ENCODE data around the gene COMMD1.
"Not testable (repeated sequence)": the region's sequence is repeated elsewhere in the genome, so short reads cannot be mapped to it uniquely, and the experiment has no call there.

COMMD1 gene

DNA sequence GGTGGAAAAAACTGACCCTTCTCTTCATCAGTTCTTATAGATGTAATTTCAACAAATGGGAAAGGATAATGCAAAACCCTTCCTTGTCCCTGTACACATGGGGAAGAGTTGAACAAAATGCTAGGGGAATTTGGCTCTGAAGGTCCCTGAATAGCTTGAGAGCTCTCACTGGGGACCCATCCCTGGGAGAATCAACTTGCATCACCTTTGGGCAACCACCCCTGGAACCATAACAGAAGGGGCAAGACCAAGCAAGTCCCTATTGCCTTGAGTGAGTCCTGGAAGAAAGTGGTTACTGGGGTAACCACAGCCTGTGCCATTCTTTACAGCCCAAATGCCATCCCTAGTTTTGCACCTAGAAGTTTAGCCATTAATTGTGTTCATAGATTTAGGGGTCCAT is 238.2 kb downstream of the COMMD1 start:
- no peak for DNase-seq

DNA sequence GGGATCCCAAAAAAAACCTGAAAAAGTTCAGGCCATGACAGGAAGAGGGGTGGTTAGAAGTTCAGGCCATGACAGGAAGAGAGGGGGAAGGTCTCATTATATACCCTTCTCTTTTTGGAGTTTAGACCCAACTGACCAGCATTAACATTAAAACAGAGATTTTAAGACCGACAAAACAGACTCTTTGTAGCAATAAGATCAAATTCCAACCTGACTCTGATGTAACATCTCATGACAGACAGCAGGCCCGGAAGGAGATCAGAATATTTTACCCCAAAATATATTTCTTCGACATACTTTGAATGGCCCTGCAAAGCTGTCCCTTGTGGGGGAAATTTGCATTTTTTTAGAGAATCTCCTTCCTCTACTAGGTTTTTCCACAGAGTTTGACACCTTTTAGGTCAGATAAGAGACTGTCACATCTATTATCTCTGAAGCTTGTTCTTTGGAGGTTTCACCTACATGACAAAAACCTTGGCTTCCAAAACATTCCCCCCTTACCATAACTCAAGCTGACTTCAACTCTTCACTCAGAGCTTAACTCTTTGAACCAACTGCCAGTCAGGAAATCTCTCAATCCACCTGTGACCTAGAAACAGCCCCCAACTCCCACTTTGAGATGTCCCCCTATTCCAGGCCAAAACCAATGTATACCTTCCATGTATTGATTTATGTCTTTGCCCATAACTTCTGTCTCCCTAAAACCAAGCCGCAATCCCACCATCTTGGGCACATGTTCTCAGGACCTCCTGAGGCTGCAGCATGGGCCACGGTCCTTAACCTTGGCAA is 239.4 kb downstream of the COMMD1 start:
- no peak for DNase-seq

GRCh38 chr2:62145478-62146100 is 240.1 kb downstream of the COMMD1 start:
- peak; percentile 28 for DNase-seq

DNA sequence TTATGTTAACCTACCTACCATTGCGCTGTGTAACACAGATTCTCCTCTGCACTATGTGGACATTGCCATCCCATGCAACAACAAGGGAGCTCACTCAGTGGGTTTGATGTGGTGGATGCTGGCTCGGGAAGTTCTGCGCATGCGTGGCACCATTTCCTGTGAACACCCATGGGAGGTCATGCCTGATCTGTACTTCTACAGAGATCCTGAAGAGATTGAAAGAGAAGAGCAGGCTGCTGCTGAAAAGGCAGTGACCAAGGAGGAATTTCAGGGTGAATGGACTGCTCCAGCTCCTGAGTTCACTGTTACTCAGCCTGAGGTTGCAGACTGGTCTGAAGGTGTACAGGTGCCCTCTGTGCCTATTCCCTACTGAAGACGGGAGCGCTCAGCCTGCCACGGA is 241.3 kb downstream of the COMMD1 start:
- DNase-seq = not testable (repeated sequence)

DNA sequence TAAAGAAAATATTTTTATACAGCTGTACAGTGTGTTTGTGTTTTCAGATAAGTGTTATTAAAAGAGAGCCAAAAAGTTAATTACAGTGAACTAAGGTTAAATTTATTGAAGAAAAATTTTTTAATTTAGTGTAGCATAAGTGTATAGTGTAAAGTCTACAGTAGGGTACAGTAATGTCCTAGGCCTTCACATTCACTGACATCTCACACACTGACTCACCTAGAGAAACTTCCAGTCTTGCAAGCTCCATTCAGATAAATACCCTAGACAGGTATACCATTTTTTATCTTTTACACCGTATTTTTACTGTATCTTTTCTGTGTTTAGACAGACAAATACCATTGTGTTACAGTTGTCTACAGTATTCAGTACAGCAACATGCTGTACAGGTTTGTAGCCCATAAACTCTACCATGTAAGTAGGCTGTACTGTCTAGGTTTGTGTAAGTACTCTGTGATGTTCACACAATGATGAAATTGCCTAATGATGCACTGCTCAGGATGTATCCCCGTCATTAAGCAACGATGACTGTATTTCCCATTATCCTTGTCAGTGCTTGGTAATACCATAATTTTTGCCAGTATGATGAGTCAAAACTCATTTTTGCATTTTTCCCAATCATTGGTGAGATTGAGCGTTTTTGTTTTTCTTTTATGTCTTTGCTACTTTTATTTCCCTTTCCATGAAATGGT is 242.3 kb downstream of the COMMD1 start:
- DNase-seq = peak; percentile 82

- peak; percentile 44 for DNase-seq
Measured at GRCh38 chr2:62149708-62150107, 244.2 kb downstream of the COMMD1 start.

GRCh38 chr2:62150597-62151305 is 245.3 kb downstream of the COMMD1 start:
- peak; percentile 8 for DNase-seq

- DNase-seq = no peak
Measured at GRCh38 chr2:62151306-62151638, 245.8 kb downstream of the COMMD1 start.

DNA sequence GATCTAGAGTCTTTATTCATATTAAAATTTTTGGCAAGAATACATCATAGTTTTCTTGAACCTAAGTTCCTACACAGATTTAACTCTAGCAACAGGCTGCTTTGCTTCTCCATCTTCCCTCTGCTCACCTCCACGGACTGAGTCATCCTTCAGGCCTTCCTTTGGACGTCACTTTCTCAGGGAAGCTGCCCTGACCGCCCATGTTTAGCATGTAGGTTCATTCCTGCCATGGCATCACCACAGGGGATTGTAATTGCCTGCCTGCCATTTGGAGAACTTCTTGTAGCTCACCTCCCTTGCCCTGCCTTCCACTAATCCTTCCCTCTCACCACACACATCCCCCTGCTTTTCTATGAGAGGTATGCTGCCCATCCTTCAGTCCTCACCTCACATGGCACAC is 246.5 kb downstream of the COMMD1 start:
- no peak for DNase-seq

DNA sequence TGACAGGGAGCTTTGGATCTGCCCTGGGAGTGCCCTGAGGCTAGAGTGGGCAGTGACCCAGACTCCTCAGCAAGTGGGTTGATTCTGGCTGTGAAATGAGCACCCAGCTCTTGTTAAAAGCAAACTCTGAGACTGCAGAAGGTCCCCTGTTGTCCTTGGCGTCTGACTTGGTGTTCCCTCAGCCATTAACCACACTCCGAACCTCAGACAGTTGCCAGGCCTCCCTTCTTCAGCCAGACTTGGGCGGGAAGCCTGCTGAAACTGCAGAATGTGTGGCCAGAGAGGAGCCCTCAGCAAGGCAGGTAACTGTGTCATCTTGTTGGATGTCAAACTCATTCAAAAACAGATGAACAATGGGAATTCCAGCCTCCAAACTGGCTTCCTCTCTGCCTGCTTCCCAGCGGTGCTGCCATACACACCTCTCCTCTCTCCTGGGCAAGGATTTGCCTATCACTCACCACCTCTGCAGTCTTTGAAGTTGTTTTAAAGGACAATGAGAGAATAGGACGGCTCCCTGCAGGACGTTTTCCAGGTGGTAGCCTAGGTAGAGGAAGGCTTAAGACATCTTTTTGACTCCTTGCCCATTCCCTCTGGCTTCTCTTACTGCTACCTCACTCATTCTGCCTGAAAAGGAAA is 251.5 kb downstream of the COMMD1 start:
- no peak for DNase-seq

- DNase-seq = no peak
Measured at GRCh38 chr2:62158444-62159121, 253.1 kb downstream of the COMMD1 start.

DNA sequence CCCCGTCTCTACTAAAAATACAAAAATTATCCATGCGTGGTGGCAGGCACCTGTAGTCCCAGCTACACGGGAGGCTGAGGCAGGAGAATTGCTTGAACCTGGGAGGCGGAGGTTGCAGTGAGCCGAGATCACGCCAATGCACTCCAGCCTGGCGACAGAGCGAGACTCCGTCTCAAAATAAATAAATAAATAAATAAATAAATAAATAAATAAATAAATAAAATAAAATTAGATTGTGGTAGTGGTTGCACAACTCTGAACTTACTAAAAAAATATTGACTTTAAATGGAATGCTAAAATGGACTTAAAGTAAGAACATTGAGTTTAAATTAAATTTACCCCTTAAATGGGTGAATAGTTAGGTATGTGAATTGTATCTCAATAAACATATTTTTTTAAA is 255.2 kb downstream of the COMMD1 start:
- not testable (repeated sequence) for DNase-seq

DNA sequence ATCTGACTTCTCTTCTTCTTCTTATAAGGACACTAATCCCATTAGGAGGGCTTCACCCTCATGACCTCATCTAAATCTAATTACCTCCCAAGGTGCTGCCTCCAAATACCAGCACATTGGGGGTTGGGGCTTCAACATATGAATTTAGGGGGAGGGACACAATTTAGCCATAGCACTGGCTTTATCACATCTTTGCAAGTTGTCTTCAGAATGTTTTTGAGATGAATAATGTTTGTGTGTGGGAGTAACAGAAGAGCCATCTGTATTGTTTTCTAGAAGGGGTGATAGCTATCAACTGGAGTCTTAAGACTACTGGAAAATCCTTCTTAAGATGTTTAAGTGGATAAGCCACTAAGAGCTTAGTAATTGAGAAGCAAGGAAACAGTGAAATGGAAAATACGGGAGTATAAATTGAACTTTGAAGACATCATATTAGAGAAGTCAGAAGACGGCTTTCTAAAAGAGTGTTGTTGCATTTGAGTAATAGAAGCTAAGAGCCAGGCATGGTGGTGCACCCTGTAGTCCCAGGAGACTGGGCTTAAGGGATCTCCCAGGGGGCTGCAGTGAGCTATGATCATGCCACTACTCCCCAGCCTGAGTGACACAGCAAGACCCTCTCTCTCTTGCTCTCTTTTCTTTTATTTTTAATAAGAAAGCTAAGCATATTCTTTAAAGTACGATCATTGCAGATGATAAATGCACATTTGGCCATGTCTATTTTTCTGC is 257.8 kb downstream of the COMMD1 start:
- DNase-seq = no peak

GRCh38 chr2:62163834-62164233 is 258.4 kb downstream of the COMMD1 start:
- no peak for DNase-seq

DNA sequence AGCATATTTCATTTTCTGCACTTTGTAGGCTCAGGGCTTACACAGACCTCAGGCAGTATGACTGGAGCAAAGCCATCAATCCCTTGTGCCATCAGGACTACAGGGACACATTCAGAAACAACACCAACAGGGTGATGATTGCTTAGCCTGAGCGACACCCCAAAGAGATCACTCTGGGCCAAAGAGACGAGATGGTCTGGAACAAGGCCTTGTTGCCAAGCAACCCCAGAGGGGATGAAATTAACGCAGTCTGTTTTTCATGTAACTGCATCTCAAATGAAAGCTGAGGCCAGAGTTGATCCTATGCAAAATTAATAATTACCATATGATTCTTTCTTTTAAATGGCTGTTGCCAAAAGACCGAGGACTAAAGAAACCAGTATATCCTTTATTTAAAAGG is 270.3 kb downstream of the COMMD1 start:
- DNase-seq = no peak

DNA sequence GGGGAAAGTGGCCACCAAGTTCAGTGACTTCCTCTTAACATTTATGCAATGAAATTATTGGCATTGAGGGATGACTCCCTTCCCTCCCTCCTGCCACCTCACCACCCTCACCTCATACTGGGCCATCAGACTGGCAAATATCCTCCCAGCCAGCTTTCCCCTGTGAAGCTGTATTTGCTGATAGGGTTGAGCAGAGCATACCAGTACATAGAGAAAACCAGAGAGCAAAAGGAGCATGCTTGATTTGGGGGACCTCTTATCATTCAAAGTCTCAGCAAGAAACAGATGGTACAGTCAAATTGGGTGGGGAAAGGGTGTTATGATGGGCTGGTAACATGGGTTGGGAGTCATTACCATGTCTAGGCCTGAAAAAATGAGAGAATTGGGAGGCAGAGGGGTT is 271.3 kb downstream of the COMMD1 start:
- DNase-seq = no peak

GRCh38 chr2:62177392-62178049 is 272.0 kb downstream of the COMMD1 start:
- no peak for DNase-seq

DNA sequence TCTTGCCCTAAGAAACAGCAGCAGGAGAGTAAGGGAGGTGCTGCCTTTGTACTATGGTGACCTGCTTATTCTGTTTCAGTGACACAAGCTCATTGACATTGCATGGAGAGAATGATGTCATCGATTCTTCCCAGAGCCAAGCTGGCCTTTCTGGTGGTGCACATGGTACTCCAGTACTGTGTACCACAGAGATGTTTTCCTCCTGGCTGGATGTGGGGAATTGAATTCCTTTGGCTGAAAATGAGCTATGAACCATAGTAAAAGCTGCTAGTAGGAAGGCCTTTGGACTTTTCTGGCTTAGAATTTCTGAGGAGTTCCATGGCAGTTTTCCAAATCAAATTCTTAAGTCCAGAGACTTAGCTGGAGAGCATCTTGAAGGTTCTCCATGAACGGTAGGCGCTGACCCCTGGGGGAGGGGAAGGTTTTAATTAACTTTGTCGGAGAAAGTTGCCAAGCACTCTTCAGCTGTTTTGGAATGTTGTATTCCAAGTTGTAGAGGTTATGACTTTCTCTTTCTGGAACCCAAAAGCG is 273.3 kb downstream of the COMMD1 start:
- DNase-seq = no peak

- no peak for DNase-seq
Measured at GRCh38 chr2:62180975-62181374, 275.5 kb downstream of the COMMD1 start.

GRCh38 chr2:62181843-62182242 is 276.4 kb downstream of the COMMD1 start:
- DNase-seq = no peak

All from suppressor macrophage treated with lipopolysaccharide for 4 hours (primary cell).